WTC11 (cell line): ENCODE data around the gene ANKIB1. TPM values are rescaled to one million over a fixed set of nuclear protein-coding genes. Genes with fewer than 3 reads are reported as not detected.
A peak's percentile ranks its signal among the peaks of the same experiment; 100 is the strongest.

Experiments
- ATAC-seq: fragments of 200-7000 bp; cut with Tn5 transposase; 2 replicates; pipeline ENCODE4 v1.10.0; 2021; ENCODE audit warnings: mild to moderate bottlenecking, moderate library complexity
- CTCF ChIA-PET: fragments of 300-600 bp; sonication (Branson Sonifier 250); formaldehyde crosslinking; loops from one replicate; lab custom pipeline; 2021; ENCODE audit warnings: antibody characterized with exemption; lab: Charles Lee
- POLR2A ChIA-PET: fragments of 350-600 bp; sonication (Branson Sonifier 250); formaldehyde crosslinking; loops from one replicate; lab custom pipeline; 2021; ENCODE audit warnings: antibody characterized with exemption; lab: Charles Lee
- DNase-seq: peaks from one replicate; pipeline ENCODE4 v3.0.0; 2021; ENCODE audit warnings: low spot score
- H3K27ac Mint-ChIP-seq: 2 replicates; pipeline ENCODE4 v1.8.0; 2021; ENCODE audit warnings: mixed read lengths
- H3K27me3 Mint-ChIP-seq: 2 replicates; pipeline ENCODE4 v1.8.0; 2021; ENCODE audit warnings: low read depth, mild to moderate bottlenecking, moderate library complexity, mixed read lengths
- H3K36me3 Mint-ChIP-seq: 2 replicates; pipeline ENCODE4 v1.8.0; 2021; ENCODE audit warnings: mixed read lengths
- H3K4me1 Mint-ChIP-seq: 2 replicates; pipeline ENCODE4 v1.8.0; 2022; ENCODE audit warnings: mixed read lengths
- H3K4me3 Mint-ChIP-seq: 2 replicates; pipeline ENCODE4 v1.8.0; 2021; ENCODE audit warnings: mild to moderate bottlenecking, moderate library complexity, mixed read lengths
- H3K9me3 Mint-ChIP-seq: 2 replicates; pipeline ENCODE4 v1.8.0; 2021; ENCODE audit warnings: mixed read lengths
- ARID4B ChIP-seq: sonication (generic); formaldehyde crosslinking; IDR thresholded peaks from 2 replicates; pipeline ENCODE4 v1.8.0; 2023; ENCODE audit warnings: missing genetic modification reagents, mild to moderate bottlenecking, borderline replicate concordance
- CTCF ChIP-seq: fragments of 200-600 bp; IDR thresholded peaks from 2 replicates; pipeline ENCODE4 v1.8.0; 2022; ENCODE audit warnings: antibody characterized with exemption
- ELF4 ChIP-seq: sonication (generic); formaldehyde crosslinking; IDR thresholded peaks from 2 replicates; pipeline ENCODE4 v1.8.1; 2022; ENCODE audit warnings: low read depth, mild to moderate bottlenecking, moderate library complexity, missing genetic modification reagents
- GABPB1 ChIP-seq: sonication (generic); formaldehyde crosslinking; IDR thresholded peaks from 2 replicates; pipeline ENCODE4 v1.8.1; 2023; ENCODE audit warnings: mild to moderate bottlenecking, missing genetic modification reagents
- HMGA2 ChIP-seq: fragments of 250-450 bp; sonication (Bioruptor Pico); IDR thresholded peaks from 2 replicates; pipeline ENCODE4 v1.4.0; 2021; ENCODE audit warnings: mild to moderate bottlenecking, moderate library complexity
- MLX ChIP-seq: sonication (generic); formaldehyde crosslinking; IDR thresholded peaks from 2 replicates; pipeline ENCODE4 v1.8.1; 2023; ENCODE audit warnings: mild to moderate bottlenecking, missing genetic modification reagents, moderate library complexity
- NFATC4 ChIP-seq: fragments of 250-450 bp; sonication (Bioruptor Pico); IDR thresholded peaks from 2 replicates; pipeline ENCODE4 v1.9.0; 2021; ENCODE audit warnings: mild to moderate bottlenecking
- NFE2L1 ChIP-seq: sonication (generic); formaldehyde crosslinking; IDR thresholded peaks from 2 replicates; pipeline ENCODE4 v1.8.1; 2023; ENCODE audit warnings: missing genetic modification reagents
- SMAD3 ChIP-seq: sonication (generic); formaldehyde crosslinking; IDR thresholded peaks from 2 replicates; pipeline ENCODE4 v1.8.0; 2022; ENCODE audit warnings: missing genetic modification reagents, mild to moderate bottlenecking, borderline replicate concordance
- SP1 ChIP-seq: sonication (generic); formaldehyde crosslinking; conservative IDR thresholded peaks from 2 replicates; pipeline ENCODE4 v1.8.1; 2022; ENCODE audit warnings: missing genetic modification reagents
- STAT6 ChIP-seq: sonication (generic); formaldehyde crosslinking; conservative IDR thresholded peaks from 2 replicates; pipeline ENCODE4 v1.8.1; 2023; ENCODE audit warnings: mild to moderate bottlenecking, low read depth, missing genetic modification reagents, moderate library complexity
- ZNF232 ChIP-seq: sonication (generic); formaldehyde crosslinking; IDR thresholded peaks from 2 replicates; pipeline ENCODE4 v1.8.0; 2022; ENCODE audit warnings: mild to moderate bottlenecking, missing genetic modification reagents
- total RNA-seq: library from RNA; stranded (reverse); gene quantifications from 3 replicates; pipeline ENCODE4 v1.2.3, GENCODE V29; 2021
- TF ChIP-seq, protein P1 (sequence below): sonication (generic); formaldehyde crosslinking; IDR thresholded peaks from 2 replicates; pipeline ENCODE4 v1.8.0; 2022; ENCODE audit warnings: mild to moderate bottlenecking, missing genetic modification reagents
- TF ChIP-seq, protein P2 (sequence below): fragments of 250-450 bp; sonication (Bioruptor Pico); IDR thresholded peaks from 2 replicates; pipeline ENCODE4 v1.9.0; 2021; ENCODE audit warnings: mild to moderate bottlenecking, borderline replicate concordance
- TF ChIP-seq, protein P3 (sequence below): sonication (generic); formaldehyde crosslinking; IDR thresholded peaks from 2 replicates; pipeline ENCODE4 v1.8.0; 2023; ENCODE audit warnings: mild to moderate bottlenecking, missing genetic modification reagents
- TF ChIP-seq, protein P4 (sequence below): sonication (generic); formaldehyde crosslinking; conservative IDR thresholded peaks from 2 replicates; pipeline ENCODE4 v1.8.1; 2022; ENCODE audit warnings: mild to moderate bottlenecking, missing genetic modification reagents

Gene ANKIB1
- total RNA-seq, 1 experiment from 2014 or later: 38.5 TPM

GRCh38 chr7:92293896-92294590 lies 48.3 kb downstream of the ANKIB1 start:
- POLR2A ChIA-PET: no interaction called here
- H3K27ac Mint-ChIP-seq: 0 out of 2 replicates have a peak overlapping the region, but pooled peaks have one; percentile 28
- no peak for DNase-seq
- peaks cover 7% of the 10 kb centered on the region; the same call in 1 of the 2 replicates for H3K36me3 Mint-ChIP-seq
- peaks cover 41% of the 10 kb centered on the region for H3K4me1 Mint-ChIP-seq
- no peak for ATAC-seq
- H3K9me3 Mint-ChIP-seq: no peaks in the 10 kb centered on the region
- H3K4me3 Mint-ChIP-seq: no peak overlapping the region
- CTCF ChIA-PET: no interaction called here
- no peaks in the 10 kb centered on the region for H3K27me3 Mint-ChIP-seq
- no peak for TF ChIP-seq NFE2L1
- TF ChIP-seq NFATC4 (CRISPR knock-in tag): no peak
- TF ChIP-seq HMGA2 (CRISPR knock-in tag): no peak
- TF ChIP-seq, protein P1, sequence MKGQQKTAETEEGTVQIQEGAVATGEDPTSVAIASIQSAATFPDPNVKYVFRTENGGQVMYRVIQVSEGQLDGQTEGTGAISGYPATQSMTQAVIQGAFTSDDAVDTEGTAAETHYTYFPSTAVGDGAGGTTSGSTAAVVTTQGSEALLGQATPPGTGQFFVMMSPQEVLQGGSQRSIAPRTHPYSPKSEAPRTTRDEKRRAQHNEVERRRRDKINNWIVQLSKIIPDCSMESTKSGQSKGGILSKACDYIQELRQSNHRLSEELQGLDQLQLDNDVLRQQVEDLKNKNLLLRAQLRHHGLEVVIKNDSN (CRISPR knock-in tag): no peak
- no peak for TF ChIP-seq SMAD3
- TF ChIP-seq ZNF232 (CRISPR knock-in tag): no peak
- no peak for TF ChIP-seq CTCF
- TF ChIP-seq, protein P2, sequence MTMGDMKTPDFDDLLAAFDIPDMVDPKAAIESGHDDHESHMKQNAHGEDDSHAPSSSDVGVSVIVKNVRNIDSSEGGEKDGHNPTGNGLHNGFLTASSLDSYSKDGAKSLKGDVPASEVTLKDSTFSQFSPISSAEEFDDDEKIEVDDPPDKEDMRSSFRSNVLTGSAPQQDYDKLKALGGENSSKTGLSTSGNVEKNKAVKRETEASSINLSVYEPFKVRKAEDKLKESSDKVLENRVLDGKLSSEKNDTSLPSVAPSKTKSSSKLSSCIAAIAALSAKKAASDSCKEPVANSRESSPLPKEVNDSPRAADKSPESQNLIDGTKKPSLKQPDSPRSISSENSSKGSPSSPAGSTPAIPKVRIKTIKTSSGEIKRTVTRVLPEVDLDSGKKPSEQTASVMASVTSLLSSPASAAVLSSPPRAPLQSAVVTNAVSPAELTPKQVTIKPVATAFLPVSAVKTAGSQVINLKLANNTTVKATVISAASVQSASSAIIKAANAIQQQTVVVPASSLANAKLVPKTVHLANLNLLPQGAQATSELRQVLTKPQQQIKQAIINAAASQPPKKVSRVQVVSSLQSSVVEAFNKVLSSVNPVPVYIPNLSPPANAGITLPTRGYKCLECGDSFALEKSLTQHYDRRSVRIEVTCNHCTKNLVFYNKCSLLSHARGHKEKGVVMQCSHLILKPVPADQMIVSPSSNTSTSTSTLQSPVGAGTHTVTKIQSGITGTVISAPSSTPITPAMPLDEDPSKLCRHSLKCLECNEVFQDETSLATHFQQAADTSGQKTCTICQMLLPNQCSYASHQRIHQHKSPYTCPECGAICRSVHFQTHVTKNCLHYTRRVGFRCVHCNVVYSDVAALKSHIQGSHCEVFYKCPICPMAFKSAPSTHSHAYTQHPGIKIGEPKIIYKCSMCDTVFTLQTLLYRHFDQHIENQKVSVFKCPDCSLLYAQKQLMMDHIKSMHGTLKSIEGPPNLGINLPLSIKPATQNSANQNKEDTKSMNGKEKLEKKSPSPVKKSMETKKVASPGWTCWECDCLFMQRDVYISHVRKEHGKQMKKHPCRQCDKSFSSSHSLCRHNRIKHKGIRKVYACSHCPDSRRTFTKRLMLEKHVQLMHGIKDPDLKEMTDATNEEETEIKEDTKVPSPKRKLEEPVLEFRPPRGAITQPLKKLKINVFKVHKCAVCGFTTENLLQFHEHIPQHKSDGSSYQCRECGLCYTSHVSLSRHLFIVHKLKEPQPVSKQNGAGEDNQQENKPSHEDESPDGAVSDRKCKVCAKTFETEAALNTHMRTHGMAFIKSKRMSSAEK (CRISPR knock-in tag): no peak
- TF ChIP-seq, protein P3, sequence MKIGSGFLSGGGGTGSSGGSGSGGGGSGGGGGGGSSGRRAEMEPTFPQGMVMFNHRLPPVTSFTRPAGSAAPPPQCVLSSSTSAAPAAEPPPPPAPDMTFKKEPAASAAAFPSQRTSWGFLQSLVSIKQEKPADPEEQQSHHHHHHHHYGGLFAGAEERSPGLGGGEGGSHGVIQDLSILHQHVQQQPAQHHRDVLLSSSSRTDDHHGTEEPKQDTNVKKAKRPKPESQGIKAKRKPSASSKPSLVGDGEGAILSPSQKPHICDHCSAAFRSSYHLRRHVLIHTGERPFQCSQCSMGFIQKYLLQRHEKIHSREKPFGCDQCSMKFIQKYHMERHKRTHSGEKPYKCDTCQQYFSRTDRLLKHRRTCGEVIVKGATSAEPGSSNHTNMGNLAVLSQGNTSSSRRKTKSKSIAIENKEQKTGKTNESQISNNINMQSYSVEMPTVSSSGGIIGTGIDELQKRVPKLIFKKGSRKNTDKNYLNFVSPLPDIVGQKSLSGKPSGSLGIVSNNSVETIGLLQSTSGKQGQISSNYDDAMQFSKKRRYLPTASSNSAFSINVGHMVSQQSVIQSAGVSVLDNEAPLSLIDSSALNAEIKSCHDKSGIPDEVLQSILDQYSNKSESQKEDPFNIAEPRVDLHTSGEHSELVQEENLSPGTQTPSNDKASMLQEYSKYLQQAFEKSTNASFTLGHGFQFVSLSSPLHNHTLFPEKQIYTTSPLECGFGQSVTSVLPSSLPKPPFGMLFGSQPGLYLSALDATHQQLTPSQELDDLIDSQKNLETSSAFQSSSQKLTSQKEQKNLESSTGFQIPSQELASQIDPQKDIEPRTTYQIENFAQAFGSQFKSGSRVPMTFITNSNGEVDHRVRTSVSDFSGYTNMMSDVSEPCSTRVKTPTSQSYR: no peak
- TF ChIP-seq MLX (CRISPR knock-in tag): no peak
- no peak for TF ChIP-seq GABPB1 (CRISPR knock-in tag)
- TF ChIP-seq STAT6 (CRISPR knock-in tag): no peak
- no peak for TF ChIP-seq ELF4 (CRISPR knock-in tag)
- TF ChIP-seq SP1 (CRISPR knock-in tag): no peak
- TF ChIP-seq ARID4B (CRISPR knock-in tag): no peak
- TF ChIP-seq, protein P4, sequence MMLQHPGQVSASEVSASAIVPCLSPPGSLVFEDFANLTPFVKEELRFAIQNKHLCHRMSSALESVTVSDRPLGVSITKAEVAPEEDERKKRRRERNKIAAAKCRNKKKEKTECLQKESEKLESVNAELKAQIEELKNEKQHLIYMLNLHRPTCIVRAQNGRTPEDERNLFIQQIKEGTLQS (CRISPR knock-in tag): no peak
